NCI-H2227 (cell line): ENCODE data around the gene TTC27.
"Not testable (repeated sequence)": the region's sequence is repeated elsewhere in the genome, so short reads cannot be mapped to it uniquely, and the experiment has no call there.

Source experiments
- DNase-seq: peaks from one replicate; lab custom pipeline; 2025; ENCODE audit not compliant: unreplicated experiment; lab: John Stamatoyannopoulos, UW

Gene TTC27

DNA sequence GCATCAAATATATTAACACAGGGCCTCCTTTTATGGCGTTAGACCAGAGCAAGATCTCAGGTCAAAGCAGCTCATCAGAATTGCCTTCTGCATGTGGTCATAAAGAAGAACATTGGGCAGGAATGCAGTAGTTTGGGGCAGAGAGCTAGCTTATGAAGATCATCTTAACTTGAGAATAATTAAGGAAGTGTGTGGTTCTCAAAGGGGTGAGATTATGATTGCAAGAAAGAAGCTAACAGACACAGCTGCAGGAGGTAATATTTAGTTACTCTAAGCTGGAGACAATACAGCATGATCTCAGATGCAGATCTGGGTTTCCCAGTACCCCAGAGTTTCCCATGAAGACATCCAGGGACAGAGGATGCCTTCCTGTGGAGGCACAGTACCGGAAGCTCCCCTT is 91.6 kb downstream of the TTC27 start:
- no peak for DNase-seq

DNA sequence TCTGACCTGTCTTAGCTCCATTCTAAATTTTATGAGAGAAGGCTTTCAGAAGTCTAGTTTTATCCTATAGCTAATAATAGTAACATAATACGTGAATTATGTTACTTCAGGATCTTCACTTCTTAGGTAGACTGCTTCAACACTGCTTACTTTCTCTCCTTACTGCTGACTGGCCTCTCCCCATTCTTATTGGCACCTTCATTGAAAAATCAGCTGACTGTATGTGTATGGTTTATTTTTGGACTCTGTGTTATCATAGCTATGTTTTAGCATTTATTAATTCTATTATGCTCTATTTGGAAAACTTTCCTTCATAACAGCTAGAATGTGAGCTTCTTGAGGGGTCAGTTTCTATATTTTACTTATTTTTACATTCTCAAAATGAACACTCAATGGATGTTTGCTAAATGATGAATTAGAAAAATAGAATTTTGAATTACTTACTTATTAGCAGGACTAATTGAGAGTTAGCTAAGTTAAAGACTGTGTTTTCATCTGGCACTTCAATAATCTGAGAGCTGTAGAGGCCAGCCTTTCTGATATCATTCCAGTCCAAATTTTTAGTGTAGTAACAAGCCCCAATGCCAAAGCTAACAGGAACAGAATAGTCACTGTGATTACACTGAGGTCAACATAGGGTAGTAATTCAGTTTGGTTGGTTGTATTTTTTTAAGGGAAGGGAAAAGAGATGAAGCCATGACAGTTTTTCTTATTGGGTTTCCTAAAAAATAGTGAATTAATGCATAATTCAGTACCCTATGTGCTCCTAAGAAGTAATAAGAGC is 92.3 kb downstream of the TTC27 start:
- DNase-seq = no peak

DNA sequence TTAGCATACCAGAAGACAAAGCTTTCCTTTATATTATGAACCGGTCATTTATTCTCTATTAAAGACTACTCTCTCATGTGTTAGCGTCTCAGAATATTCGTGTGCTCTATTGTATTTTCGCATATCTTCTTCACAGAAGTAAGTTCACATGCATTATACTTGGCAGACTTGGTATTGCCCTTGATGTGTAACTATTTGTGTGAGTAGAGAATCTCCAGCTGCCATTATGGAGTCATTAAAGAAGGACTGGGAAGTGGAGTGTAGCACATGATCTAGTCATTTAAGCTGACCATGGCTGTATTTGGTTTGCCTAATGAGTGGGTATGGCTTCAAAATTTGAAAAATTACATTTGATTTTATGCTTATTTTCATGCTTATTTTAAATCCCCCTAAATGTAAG is 92.9 kb downstream of the TTC27 start:
- DNase-seq = no peak

DNA sequence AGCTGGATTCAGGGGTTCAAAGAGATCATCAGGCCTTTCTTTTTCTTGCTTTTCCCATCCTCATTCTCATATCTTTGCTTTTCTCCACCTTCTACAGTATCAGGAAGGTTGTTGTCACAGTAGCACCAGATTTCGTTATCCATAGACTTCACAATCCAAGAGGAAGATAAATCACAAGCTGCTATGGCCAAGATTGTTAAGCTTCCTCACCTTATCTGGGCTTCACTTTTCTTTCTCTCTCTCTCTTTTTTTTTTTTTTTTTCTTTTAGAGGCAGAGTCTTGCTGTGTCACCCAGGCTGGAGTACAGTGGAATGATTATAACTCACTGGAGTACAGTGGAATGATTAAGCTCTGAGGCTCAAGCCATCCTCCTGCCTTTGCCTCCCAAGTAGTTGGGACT is 93.5 kb downstream of the TTC27 start:
- DNase-seq = no peak

DNA sequence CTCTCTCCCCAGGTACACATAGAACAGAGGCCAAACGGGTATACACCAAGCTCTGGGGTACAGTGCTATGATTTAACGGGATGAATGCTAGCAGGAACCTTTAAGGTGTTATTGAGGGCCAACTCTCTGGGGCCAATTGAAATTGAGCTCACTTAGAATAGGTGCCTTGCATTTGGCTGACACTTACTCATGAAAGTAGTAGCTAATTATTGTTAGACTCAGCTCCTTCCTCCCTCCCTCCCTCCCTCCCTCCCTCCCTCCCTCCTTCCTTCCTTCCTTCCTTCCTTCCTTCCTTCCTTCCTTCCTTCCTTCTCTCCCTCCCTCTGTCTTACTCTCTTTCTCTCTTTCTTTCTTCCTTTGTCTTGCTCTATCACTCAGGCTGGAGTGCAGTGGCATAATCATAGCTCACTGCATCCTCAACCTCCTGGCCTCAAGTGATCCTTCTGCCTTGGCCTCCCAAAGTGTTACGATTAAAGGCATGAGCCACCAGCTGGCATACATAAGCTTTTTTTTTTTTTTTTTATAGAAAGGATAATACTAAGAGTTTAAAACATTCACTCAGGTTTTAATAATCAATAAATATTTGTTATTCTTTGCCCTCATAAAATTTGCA is 95.7 kb downstream of the TTC27 start:
- no peak for DNase-seq

DNA sequence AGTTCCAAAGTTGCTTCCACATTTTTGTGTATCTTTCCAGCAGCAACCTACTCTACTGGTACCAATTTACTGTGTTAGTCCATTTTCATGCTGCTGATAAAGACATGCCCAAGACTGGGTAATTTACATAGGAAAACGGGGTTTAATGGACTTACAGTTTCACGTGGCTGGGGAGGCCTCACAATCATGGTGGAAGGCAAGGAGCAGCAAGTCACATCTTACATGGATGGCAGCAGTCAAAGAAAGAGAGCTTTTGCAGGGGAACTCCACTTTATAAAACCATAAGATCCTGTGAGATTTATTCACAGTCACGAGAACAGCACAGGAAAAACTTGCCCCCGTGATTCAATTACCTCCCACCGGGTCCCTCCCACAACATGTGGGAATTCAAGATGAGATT is 98.8 kb downstream of the TTC27 start:
- DNase-seq = not testable (repeated sequence)

DNA sequence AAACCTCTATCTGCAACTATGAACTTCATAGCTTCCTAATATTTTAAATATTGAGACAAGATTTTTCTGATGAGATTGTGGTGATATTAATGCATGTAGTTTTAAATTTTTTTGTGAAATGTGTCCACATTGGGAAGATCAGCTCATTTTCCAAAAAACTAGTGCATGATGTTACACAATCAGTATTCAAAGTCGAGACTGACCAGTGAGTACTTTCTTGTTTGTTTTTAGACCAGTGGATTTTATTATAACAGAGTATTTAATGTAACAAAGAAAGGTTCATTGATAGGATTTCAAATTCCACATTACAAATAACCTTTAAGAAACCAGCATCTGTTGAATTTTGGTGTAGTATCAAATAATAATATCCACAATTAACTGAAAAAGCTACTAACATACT is 99.3 kb downstream of the TTC27 start:
- no peak for DNase-seq

DNA sequence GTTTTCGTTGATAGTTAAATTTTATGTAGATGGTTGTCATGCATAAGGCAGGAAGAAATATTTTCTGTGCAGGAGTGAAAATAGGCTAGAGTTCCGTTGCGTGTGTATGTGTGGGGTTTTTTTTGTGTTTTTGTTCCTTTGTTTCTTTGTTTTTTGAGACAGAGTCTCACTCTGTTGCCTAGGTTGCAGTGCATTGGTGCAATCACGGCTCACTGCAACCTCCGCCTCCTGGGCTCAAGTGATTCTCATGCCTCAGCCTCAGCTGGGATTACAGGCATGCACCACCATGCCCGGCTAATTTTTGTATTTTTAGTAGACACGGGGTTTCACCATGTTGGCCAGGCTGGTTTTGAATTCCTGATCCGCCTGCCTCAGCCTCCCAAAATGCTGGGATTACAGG is 103.1 kb downstream of the TTC27 start:
- DNase-seq = not testable (repeated sequence)

DNA sequence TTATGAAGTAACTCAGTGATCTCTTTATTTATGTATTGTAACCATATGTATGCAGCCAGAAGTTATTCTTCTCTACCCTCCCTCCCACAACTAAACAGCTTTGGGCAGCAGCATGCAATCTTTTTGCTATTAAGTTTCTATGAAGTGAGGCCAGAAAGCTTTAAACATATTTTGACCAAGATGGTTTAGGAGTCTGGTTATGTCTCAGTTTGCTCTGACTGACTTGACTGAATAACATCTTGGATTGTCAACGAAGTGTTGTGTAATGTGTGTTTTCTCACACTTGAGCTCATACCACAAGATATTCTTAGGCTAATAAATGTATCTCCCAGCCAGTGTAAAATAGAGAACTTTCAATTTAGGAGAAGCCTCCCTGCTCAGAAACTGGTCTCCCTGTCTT is 104.3 kb downstream of the TTC27 start:
- no peak for DNase-seq

DNA sequence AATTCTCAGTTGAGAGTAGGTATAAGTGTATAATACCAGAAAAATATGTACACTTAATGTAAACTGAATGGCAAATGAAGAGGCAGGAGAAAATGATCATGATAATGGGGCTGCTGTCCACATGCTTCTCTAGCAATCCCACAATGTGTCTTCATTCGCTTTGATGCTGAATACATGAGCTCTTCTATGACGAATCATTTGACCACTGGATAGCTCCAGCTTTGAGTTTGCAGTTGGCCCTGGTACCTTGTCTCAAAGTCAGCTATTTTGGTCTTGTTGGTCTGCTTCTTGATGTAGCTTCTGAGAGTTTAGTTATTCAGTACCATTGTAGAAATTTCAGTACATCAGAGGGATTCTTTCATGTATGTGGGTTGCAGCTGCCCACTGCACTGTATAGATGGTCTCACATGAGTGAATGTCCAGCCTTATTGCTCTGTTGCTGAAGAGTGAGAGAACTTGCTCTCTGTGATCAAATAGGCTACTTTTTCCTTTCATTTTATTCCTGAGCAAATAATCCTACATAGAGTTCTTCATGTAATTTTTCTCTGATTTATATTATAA is 105.1 kb downstream of the TTC27 start:
- no peak for DNase-seq

DNA sequence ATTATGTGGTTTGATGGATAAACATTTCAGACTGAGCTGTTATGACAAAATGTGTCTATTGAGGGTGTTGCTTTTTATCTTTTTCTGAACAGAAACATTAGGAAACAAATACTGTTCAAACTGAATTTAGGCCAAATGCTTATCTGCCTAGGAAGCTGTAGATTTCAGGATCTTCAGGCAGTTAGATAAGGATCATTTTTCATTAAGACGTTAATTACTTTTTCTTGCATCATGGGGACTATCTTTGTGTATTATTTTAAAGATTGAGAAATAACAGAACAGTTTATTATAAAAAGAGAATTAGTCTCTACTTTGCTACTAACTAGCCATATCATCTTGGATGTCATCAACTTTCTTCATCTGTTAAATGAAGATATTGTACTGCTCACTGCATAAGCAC is 107.5 kb downstream of the TTC27 start:
- no peak for DNase-seq

DNA sequence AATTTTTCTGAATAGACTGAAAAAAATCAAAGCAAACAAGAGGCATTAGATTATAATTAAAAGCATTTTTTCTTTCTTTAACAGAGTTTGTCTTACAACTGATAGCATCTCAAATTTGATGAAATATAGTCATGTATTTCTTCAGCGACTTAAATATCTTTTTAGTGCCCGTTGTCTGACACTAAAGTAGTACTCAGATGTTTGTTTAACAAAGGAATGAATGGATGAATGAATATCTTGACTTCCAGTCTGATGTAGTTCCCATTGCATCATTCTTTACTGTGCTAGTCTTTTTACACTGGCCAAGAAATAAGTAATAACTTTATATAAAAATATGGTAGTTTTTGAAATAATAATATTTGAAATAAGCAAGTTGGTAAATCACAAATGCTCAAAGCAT is 111.1 kb downstream of the TTC27 start:
- no peak for DNase-seq

DNA sequence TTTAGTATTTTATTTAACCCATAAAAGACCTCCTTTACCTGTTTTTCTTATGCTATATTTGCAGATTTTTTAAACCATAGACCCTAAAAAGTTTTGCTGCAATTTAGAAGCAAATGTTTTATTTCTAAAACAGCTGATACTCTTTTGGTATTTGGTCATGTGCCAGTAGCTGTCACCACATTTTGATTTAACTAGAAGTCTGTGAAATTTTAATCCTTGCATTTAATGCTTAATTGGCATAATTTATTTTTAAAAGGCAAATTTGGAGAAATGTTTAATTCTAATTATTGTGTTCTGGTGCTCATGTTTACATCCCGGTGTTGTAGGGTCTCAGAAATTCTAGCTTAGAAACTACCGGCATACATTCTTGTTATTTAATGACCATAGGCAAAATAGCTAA is 111.8 kb downstream of the TTC27 start:
- no peak for DNase-seq

DNA sequence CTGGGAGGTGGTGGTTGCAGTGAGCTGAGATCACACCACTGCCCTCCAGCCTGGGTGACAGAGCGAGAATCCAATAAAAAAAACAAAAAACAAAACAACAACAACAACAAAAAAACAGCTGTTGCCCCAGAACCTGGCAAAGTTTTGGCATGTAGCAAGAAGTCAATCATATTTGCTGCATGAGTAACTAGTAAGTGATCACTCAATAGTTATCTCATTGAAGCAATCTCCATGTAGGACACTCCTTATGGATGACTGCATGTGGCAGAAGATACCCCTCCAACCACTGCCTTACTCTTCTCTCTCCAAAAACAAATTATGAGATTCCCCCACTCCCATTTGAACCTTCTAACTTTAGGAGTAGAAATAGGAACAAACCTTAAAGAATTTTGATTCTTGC is 113.7 kb downstream of the TTC27 start:
- no peak for DNase-seq

DNA sequence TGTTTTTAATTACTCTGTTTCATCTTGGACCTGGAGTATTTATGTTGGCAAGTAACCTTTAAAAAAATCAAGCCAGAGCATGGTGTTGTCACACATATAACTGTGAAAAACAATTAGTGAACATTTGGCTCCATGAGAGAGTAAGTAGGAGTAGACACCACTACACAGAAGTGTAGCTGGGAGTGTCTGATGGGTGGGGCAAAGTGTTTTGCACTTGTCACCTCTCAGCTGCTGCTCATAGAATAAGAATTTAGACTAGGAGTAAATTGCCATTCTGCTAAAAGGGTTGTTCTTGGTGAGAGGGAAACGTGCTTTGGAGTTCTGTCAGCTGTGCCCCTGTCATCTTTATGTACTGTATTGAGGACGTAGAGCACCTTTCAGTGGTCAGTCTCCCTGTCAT is 114.5 kb downstream of the TTC27 start:
- DNase-seq = peak; percentile 10

DNA sequence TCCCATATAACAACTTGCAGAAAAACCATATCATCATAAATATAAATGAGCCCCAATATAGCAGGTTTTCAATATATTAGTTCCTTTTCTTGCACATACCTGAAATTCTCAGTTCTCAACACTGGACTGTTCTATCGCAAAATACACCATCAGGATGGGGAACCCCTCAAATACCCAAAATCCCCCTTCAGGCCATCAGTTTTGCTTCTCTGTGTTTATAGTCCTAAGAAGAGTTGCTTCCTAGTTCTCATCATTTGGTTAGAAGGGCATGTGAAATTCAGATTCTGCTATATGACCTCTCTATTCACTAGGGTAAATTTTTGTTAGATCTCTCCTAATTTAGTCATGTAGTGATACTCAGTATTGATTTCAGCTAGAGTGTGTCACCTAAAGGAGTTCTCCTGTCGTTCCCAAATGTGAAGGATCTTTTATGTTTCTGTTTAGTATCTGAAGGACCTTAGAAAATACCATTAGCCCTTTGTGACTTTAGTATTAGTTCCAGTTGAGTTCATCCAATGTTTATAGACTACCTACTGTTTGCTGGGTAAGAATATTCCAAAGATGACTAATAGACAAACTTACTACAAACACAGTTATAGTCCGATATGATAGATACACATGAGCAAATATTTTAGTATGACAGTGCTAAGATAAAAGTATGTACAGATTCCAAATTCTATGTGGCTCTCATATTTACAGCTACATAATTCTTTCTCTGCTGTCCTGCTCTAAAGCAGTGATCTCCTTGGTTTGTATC is 115.8 kb downstream of the TTC27 start:
- DNase-seq = no peak

DNA sequence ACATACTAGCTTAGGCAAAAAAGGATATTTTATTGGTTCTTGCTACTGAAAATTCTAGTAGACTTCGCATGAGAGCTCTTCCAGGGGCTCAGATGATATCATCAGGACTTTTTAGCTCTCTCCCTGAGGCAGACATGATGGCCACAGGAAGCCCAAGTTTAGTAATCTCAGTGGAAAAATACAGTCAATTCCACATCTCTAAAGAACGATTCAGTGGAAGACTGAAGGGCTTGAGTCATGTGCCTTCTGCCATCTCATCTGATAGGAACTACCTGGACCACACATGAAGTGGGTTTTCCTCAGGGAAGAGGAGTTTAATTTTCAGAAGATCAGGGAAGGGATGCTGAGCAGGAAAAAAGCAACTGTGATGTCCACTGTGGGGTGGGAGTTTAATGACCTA is 117.3 kb downstream of the TTC27 start:
- no peak for DNase-seq

DNA sequence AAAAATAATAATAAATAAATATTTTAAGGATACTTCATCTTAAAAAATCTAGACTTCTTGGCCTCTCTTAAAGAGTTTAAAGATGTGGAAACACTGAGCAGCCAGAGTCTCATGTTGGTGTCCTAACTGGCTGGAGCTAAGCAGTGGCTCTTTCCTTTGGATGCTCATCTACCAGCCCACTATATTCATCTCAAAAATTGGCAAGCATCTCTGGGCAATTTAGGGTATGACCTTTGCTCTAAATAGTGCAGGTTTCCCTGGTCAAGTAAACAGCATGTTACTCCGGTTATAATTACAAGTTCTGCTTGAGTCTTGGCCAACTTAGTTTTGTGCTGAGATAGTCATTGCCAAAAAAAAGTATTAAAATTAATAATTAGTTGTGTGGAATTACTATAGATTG is 117.8 kb downstream of the TTC27 start:
- no peak for DNase-seq

DNA sequence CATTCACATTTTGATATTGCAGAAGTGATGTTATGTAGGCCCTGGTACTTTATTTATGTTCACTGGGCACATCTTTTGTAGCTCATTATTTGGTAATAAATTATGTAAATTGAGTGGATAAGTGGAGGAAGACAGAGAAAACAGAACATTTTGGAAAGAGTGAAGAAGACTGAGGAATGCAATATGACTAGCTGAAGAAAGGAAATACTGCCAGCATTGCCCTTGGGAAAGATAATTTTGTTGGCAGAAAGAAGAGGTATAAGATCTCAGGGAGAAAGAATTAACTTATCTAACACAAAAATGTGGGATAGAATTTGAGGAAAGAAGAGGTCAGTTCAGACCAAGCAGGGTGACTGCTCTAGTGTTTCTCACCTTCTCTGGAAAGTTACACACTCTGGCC is 118.8 kb downstream of the TTC27 start:
- DNase-seq = no peak

DNA sequence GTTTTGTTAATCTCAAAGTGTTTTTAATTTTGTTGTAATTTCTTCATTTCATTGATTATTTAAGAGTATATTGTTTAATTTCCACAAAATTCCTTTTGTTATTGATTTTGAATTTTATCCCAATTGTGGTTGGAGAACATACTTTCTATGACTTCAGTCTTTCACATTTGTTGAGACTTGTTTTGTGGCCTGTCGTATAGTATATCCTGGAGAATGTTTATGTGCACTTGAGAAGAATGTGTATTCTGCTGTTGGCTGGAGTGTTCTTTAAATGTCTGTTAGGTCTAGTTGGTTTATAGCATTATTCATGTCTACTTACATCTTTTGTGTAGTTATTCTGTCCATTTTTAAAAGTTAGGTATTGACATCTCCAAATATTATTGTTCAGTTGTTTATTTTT is 120.3 kb downstream of the TTC27 start:
- DNase-seq = no peak

DNA sequence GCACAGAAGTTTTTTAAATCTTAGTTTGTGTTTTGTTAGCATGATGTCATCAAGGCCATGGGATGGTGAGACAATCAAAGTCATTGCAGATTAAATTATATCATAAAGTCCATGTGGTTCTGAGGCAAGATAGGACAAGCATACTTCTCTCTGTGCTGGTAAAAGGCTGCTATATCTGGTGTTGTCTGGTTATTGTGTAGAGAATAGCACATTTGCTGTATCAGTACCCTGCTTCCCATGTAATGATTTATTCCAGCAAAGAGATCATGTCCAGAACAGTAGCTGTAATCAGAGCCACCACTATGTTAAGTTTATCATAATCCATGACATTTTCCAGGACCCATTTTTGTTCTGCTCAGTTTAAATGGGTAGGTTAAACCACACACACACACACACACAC is 123.0 kb downstream of the TTC27 start:
- DNase-seq = no peak

DNA sequence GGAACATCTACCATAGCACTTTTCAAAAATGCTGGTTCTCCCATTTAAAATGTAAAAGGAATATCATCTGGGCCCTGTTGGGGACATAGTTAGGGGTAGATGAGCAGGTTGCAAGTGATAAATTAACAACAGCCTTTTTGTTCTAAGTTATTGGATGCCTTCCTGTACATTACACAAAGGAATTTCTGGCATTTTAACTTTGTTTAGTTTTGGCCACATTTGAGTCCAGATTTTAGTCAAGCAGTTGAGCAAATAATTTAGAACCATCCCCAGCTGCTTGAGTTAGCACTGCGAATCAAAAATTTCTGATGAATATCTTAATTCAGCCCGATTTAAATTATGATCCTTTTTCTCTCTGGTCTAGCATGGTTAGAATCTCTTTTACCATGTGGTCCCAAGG is 124.4 kb downstream of the TTC27 start:
- no peak for DNase-seq
